GM08714 (cell line): ENCODE results near the gene ZNF488.

ENCODE experiments used
- H3K4me3 ChIP-seq: fragments of 200-500 bp; sonication (Bioruptor generic); 2 replicates; pipeline ENCODE4 v1.5.1; 2014; ENCODE audit warnings: mild to moderate bottlenecking, low read length, inconsistent platforms
- ZNF274 ChIP-seq: IDR thresholded peaks from 2 replicates; pipeline ENCODE4 v1.6.1; 2012; ENCODE audit warnings: mild to moderate bottlenecking, low read depth, low read length

The ZNF488 gene

GRCh38 chr10:47359626-47360418 lies 24.3 kb downstream of the ZNF488 start:
- no peak overlapping the region for H3K4me3 ChIP-seq
- no peak for TF ChIP-seq ZNF274

GRCh38 chr10:47359101-47359500 lies 25.0 kb downstream of the ZNF488 start:
- H3K4me3 ChIP-seq, result no peak overlapping the region
- TF ChIP-seq ZNF274, result no peak

- TF ChIP-seq ZNF274, result no peak
- H3K4me3 ChIP-seq, result no peak overlapping the region
These were observed 25.6 kb downstream of the ZNF488 start for GRCh38 chr10:47358457-47358856.

GRCh38 chr10:47357911-47358310 lies 26.2 kb downstream of the ZNF488 start:
- H3K4me3 ChIP-seq, result no peak overlapping the region
- no peak for TF ChIP-seq ZNF274

GRCh38 chr10:47357131-47357582 lies 26.9 kb downstream of the ZNF488 start:
- no peak for TF ChIP-seq ZNF274
- H3K4me3 ChIP-seq, result no peak overlapping the region

- no peak overlapping the region for H3K4me3 ChIP-seq
- no peak for TF ChIP-seq ZNF274
These were observed 27.4 kb downstream of the ZNF488 start for GRCh38 chr10:47356708-47357107.

GRCh38 chr10:47354900-47355299 lies 29.2 kb downstream of the ZNF488 start:
- no peak for TF ChIP-seq ZNF274
- no peak overlapping the region for H3K4me3 ChIP-seq

- TF ChIP-seq ZNF274, result no peak
- no peak overlapping the region for H3K4me3 ChIP-seq
These were observed 29.9 kb downstream of the ZNF488 start for GRCh38 chr10:47354165-47354564.

- H3K4me3 ChIP-seq, result no peak overlapping the region
- TF ChIP-seq ZNF274, result no peak
These were observed 30.7 kb downstream of the ZNF488 start for GRCh38 chr10:47353351-47353750.

- H3K4me3 ChIP-seq, result no peak overlapping the region
- no peak for TF ChIP-seq ZNF274
These were observed 31.9 kb downstream of the ZNF488 start for GRCh38 chr10:47351899-47352815.

- H3K4me3 ChIP-seq, result no peak overlapping the region
- TF ChIP-seq ZNF274, result no peak
These were observed 33.1 kb downstream of the ZNF488 start for GRCh38 chr10:47350671-47351640.

- no peak overlapping the region for H3K4me3 ChIP-seq
These were observed 34.1 kb downstream of the ZNF488 start for GRCh38 chr10:47349941-47350371.

GRCh38 chr10:47349516-47349915 lies 34.6 kb downstream of the ZNF488 start:
- no peak for TF ChIP-seq ZNF274
- H3K4me3 ChIP-seq, result no peak overlapping the region

More at GRCh38 chr10:47349941-47350371, 34.1 kb downstream of the ZNF488 start:
- no peak for TF ChIP-seq ZNF274
